GM19452 (cell line): ENCODE results near the gene KRT33B.

ENCODE experiments used
- ATAC-seq: cut with Tn5 transposase; IDR thresholded peaks from one replicate; pipeline ENCODE4 v1.9.1; 2021; ENCODE audit not compliant: unreplicated experiment

The KRT33B gene

GRCh38 chr17:41326173-41327145, 43.2 kb downstream of the KRT33B start:
- no peak for ATAC-seq

GRCh38 chr17:41325611-41326010, 44.0 kb downstream of the KRT33B start:
- ATAC-seq: no peak

GRCh38 chr17:41325126-41325525, 44.5 kb downstream of the KRT33B start:
- ATAC-seq: no peak

- no peak for ATAC-seq
Observed at GRCh38 chr17:41324180-41325075, 45.2 kb downstream of the KRT33B start.

GRCh38 chr17:41322903-41323895, 46.4 kb downstream of the KRT33B start:
- ATAC-seq: no peak

GRCh38 chr17:41322094-41322902, 47.3 kb downstream of the KRT33B start:
- no peak for ATAC-seq

- no peak for ATAC-seq
Observed at GRCh38 chr17:41318231-41318630, 51.4 kb downstream of the KRT33B start.

- no peak for ATAC-seq
Observed at GRCh38 chr17:41315814-41316445, 53.7 kb downstream of the KRT33B start.

- ATAC-seq: no peak
Observed at GRCh38 chr17:41315204-41315794, 54.3 kb downstream of the KRT33B start, which contains the start of gene KRTAP17-1. Gene KRTAP17-1, minus strand, starts transcription at chr17:41315710. Its CDS starts 60 bp downstream, at chr17:41315650.
